Left lung (tissue), 10 donors: Measurements from ENCODE around the gene ARL5A. TPM values are rescaled to one million over a fixed set of nuclear protein-coding genes. Genes with fewer than 3 reads are reported as not detected.

ENCODE experiments used
- ATAC-seq: fragments of 200-7000 bp; cut with Tn5 transposase; one replicate; pipeline ENCODE4 v1.9.1; 2020; ENCODE audit warnings: moderate library complexity
- DNase-seq, 4 donors: peaks; one replicate each; pipeline ENCODE4 v3.0.0-alpha.2; 2013 to 2020
- H3K27ac ChIP-seq, 2 donors: fragments of 200-600 bp; sonication (generic) in 1 of 2; one replicate each; pipeline versions ENCODE4 v1.5.0 to v1.8.0; 2020 to 2021
- H3K27me3 ChIP-seq, 2 donors: fragments of 200-600 bp; sonication (generic) in 1 of 2; one replicate each; pipeline versions ENCODE4 v1.5.0 to v1.8.0; 2020 to 2021
- H3K36me3 ChIP-seq, 2 donors: fragments of 200-600 bp; sonication (generic) in 1 of 2; one replicate each; pipeline versions ENCODE4 v1.5.0 to v1.8.0; 2020 to 2021
- H3K4me1 ChIP-seq, 2 donors: fragments of 200-600 bp; one replicate each; pipeline ENCODE4 v1.8.0; 2021
- H3K4me3 ChIP-seq, 2 donors: fragments of 200-600 bp; sonication (generic) in 1 of 2; one replicate each; pipeline versions ENCODE4 v1.5.0 to v1.8.0; 2020 to 2021; ENCODE audit warnings: mild to moderate bottlenecking in 1 of 2
- H3K9me3 ChIP-seq, 2 donors: fragments of 200-600 bp; sonication (generic) in 1 of 2; one replicate each; pipeline versions ENCODE4 v1.5.0 to v1.8.0; 2020 to 2021
- CTCF ChIP-seq, 2 donors: fragments of 200-600 bp; sonication (generic) in 1 of 2; IDR thresholded peaks; one replicate each; pipeline versions ENCODE4 v1.5.0 to v1.8.0; 2021; ENCODE audit warnings: antibody characterized with exemption in 2 of 2
- intact Hi-C, 2 donors: fragments of 100-400 bp; cut with DNase I; formaldehyde crosslinking; loops; one replicate each; pipeline versions ENCODE4 v1.11.2 to v1.14.2; 2022
- polyA plus RNA-seq, 6 donors: library from polyadenylated mRNA; unstranded; fragments of 120-200 nt; gene quantifications; one replicate each; pipeline ENCODE4 v1.2.1, GENCODE V29; 2013; ENCODE audit not compliant: insufficient read length in 6 of 6
- total RNA-seq, 2 donors: library from RNA; stranded (reverse); fragmentation: NEBNext Ultra II Directional; extraction: Animal tissue kit (Norgen Biotek cat#: 25700); gene quantifications; one replicate each; pipeline ENCODE4 v1.2.1, GENCODE V29; 2021
- donor health status: DM: no; HTN: yes; CAD: no.
- donor health status: DM: no; HTN: no; CAD: no.

The ARL5A gene
- total and polyA plus RNA-seq, 8 donors = 41.2 to 58.0 (median 48.6) TPM

DNA sequence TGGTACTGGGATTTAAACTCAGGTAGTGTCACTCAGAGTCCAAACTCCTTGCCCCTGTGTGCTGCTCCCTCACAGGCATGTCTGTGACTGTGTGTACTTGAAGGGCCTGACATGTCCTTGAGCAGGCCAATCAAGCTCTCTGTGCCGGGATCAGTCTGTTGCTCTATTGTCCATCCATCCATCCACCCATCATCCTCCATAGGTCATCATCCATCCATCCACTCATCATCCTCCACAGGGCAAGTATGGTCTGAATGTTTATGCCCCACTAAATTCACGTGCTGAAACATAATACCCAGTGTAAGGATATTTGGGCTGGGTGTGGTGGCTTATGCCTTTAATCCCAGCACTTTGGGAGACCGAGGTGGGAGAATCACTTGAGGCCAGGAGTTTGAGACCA lies 69.5 kb downstream of the ARL5A start:
- H3K4me3 ChIP-seq = no peak overlapping the region
- ATAC-seq = no peak
- no peaks in the 10 kb centered on the region for H3K27me3 ChIP-seq
- DNase-seq = no peak
- no peaks in the 10 kb centered on the region for H3K4me1 ChIP-seq
- intact Hi-C loops = no loop called here
- H3K36me3 ChIP-seq = no peaks in the 10 kb centered on the region
- H3K9me3 ChIP-seq = no peaks in the 10 kb centered on the region
- H3K27ac ChIP-seq = no peak overlapping the region
- TF ChIP-seq CTCF (IDR thresholded peaks at IDR 0.05) = no peak

GRCh38 chr2:151757861-151758260 lies 70.4 kb downstream of the ARL5A start:
- intact Hi-C loops = no loop called here
- no peak overlapping the region for H3K4me3 ChIP-seq
- DNase-seq = no peak
- no peak for ATAC-seq
- H3K27me3 ChIP-seq = no peaks in the 10 kb centered on the region
- no peaks in the 10 kb centered on the region for H3K4me1 ChIP-seq
- H3K36me3 ChIP-seq = no peaks in the 10 kb centered on the region
- no peak overlapping the region for H3K27ac ChIP-seq
- no peak for TF ChIP-seq CTCF (IDR thresholded peaks at IDR 0.05)
- H3K9me3 ChIP-seq = no peaks in the 10 kb centered on the region

- ATAC-seq = no peak
Observed at GRCh38 chr2:151756820-151757219, 71.4 kb downstream of the ARL5A start.

DNA sequence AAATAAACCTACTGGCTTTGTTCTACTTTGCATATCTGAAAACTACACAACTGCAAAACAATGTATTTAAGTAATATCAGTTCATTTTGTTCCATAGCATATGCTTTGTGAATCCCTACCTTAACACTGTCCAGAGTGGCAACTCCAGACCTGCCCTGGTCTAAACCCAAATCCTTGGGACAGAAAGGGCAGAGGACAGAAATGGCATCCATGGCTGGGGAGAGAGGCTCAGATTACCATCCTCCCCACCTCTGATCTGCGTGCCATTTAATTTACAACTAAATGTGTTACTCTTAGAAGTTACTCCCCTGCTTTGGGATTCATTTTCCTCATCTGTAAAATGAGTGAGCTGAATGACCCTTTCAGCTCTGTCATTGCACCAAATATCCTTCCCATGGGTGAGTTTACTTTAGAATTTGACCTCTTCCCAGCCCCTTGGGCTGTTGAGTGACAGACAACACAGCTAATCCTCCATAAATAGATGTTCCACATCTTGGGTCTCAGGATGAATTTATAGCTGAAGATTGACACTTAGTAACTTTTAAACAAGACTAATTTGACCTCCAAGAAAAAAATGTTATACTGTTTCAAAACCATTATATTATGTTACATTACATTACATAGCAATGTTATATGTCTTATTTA lies 73.8 kb downstream of the ARL5A start:
- intact Hi-C loops = no loop called here
- no peak for ATAC-seq

More at GRCh38 chr2:151756820-151757219, 71.4 kb downstream of the ARL5A start:
- Histone ChIP-seq H3K9me3 (no peaks in the 10 kb centered on the region), H3K27ac (no peak overlapping the region), H3K27me3 (no peaks in the 10 kb centered on the region), H3K4me3 (no peak overlapping the region), H3K36me3 (no peaks in the 10 kb centered on the region), H3K4me1 (no peaks in the 10 kb centered on the region)
- no peak for DNase-seq
- no peak for TF ChIP-seq CTCF (IDR thresholded peaks at IDR 0.05)
- intact Hi-C loops = no loop called here

GRCh38 chr2:151753540-151753939 lies 74.7 kb downstream of the ARL5A start:
- intact Hi-C loops = no loop called here
- no peak for DNase-seq
- Histone ChIP-seq H3K36me3 (no peaks in the 10 kb centered on the region), H3K4me1 (no peaks in the 10 kb centered on the region), H3K4me3 (no peak overlapping the region), H3K27me3 (no peaks in the 10 kb centered on the region), H3K27ac (no peak overlapping the region), H3K9me3 (no peaks in the 10 kb centered on the region)
- no peak for TF ChIP-seq CTCF (IDR thresholded peaks at IDR 0.05)
- ATAC-seq = no peak

More for the DNA sequence above, 73.8 kb downstream of the ARL5A start:
- H3K9me3 ChIP-seq = no peaks in the 10 kb centered on the region
- no peaks in the 10 kb centered on the region for H3K27me3 ChIP-seq
- H3K36me3 ChIP-seq = no peaks in the 10 kb centered on the region
- no peak for DNase-seq
- no peaks in the 10 kb centered on the region for H3K4me1 ChIP-seq
- no peak for TF ChIP-seq CTCF (IDR thresholded peaks at IDR 0.05)
- H3K27ac ChIP-seq = no peak overlapping the region
- no peak overlapping the region for H3K4me3 ChIP-seq

Other genes starting within 250 kb of the ARL5A start
- gene NEB, start 93.9 kb downstream of the ARL5A start, total RNA-seq = 1 to 10 TPM; 1.3 to 1.9 TPM
- 1 to 10 TPM; 5.6 to 9.7 (median 7.2) TPM for gene NEB, start 93.9 kb downstream of the ARL5A start, polyA plus RNA-seq